CD4-positive, alpha-beta memory T cell (primary cell): Measurements from ENCODE around the gene SWAP70. TPM values are rescaled to one million over a fixed set of nuclear protein-coding genes. Genes with fewer than 3 reads are reported as not detected.

Source experiments
- CTCF ChIA-PET: fragments of 350-600 bp; sonication (Branson Sonifier 250); formaldehyde crosslinking; loops from one replicate; lab custom pipeline; 2021; ENCODE audit warnings: inconsistent platforms; ENCODE audit not compliant: partially characterized antibody; lab: Charles Lee
- POLR2A ChIA-PET: fragments of 350-600 bp; sonication (Branson Sonifier 250); formaldehyde crosslinking; loops from one replicate; lab custom pipeline; 2021; ENCODE audit not compliant: partially characterized antibody; lab: Charles Lee
- DNase-seq, 5 donors: peaks; one replicate each; pipeline versions ENCODE4 v3.0.0 to v3.0.0-alpha.2; 2020 to 2022; ENCODE audit warnings: mixed read lengths in 1 of 5
- H3K27ac ChIP-seq: one replicate; pipeline ENCODE4 v1.7.0; 2013; ENCODE audit warnings: low read depth, low read length
- H3K27me3 ChIP-seq: 2 replicates; pipeline ENCODE4 v1.7.0; 2013; ENCODE audit warnings: mild to moderate bottlenecking, low read length, moderate library complexity; ENCODE audit not compliant: insufficient read depth
- H3K36me3 ChIP-seq: 2 replicates; pipeline ENCODE4 v1.7.0; 2013; ENCODE audit warnings: mild to moderate bottlenecking, low read length, moderate library complexity; ENCODE audit not compliant: insufficient read depth
- H3K4me1 ChIP-seq: 2 replicates; pipeline ENCODE4 v1.7.0; 2013; ENCODE audit warnings: mild to moderate bottlenecking, low read length, moderate library complexity; ENCODE audit not compliant: insufficient read depth
- H3K4me3 ChIP-seq, 2 donors: one replicate each; pipeline ENCODE4 v1.7.0; 2013; ENCODE audit warnings: low read length in 2 of 2, mild to moderate bottlenecking in 1 of 2
- H3K9me3 ChIP-seq, 2 donors: one replicate each; pipeline ENCODE4 v1.7.0; 2013; ENCODE audit warnings: low read length in 2 of 2, control low read depth in 1 of 2; ENCODE audit not compliant: control insufficient read depth in 1 of 2
- H3K27ac Mint-ChIP-seq, 7 donors: one replicate each; pipeline ENCODE4 v1.8.0; 2020 to 2021; ENCODE audit warnings: mixed read lengths in 7 of 7, mild to moderate bottlenecking in 6 of 7, inconsistent platforms in 3 of 7, moderate library complexity in 3 of 7
- H3K27me3 Mint-ChIP-seq, 2 donors: one replicate each; pipeline ENCODE4 v1.8.0; 2020 to 2021; ENCODE audit warnings: mixed read lengths in 2 of 2
- H3K36me3 Mint-ChIP-seq, 2 donors: one replicate each; pipeline ENCODE4 v1.8.0; 2020 to 2021; ENCODE audit warnings: mixed read lengths in 2 of 2, inconsistent platforms in 1 of 2, mild to moderate bottlenecking in 1 of 2
- H3K4me1 Mint-ChIP-seq, 4 donors: one replicate each; pipeline ENCODE4 v1.8.0; 2020 to 2021; ENCODE audit warnings: mixed read lengths in 4 of 4, mild to moderate bottlenecking in 1 of 4
- H3K4me3 Mint-ChIP-seq, 8 donors: one replicate each; pipeline ENCODE4 v1.8.0; 2020 to 2021; ENCODE audit warnings: mixed read lengths in 8 of 8, mild to moderate bottlenecking in 7 of 8, moderate library complexity in 6 of 8, inconsistent platforms in 3 of 8
- H3K9me3 Mint-ChIP-seq, 8 donors: one replicate each; pipeline ENCODE4 v1.8.0; 2020 to 2021; ENCODE audit warnings: mixed read lengths in 8 of 8, mild to moderate bottlenecking in 5 of 8, inconsistent platforms in 3 of 8, moderate library complexity in 1 of 8
- intact Hi-C: fragments of 100-400 bp; cut with micrococcal nuclease; formaldehyde crosslinking; loops from one replicate; pipeline ENCODE4 v1.15.1; 2023
- polyA plus RNA-seq, 2 donors: library from polyadenylated mRNA; unstranded; fragments of 300-500 nt; fragmentation: Illumina TruSeq; gene quantifications; one replicate each; pipeline ENCODE4 v1.2.3, GENCODE V29; 2021
- total RNA-seq, 2 experiments: library from RNA; stranded (reverse); gene quantifications; one replicate each; pipeline ENCODE4 v1.2.3, GENCODE V29; 2021

Gene SWAP70
- total RNA-seq (1 to 10 TPM; 4.7 to 5.2 TPM), polyA plus RNA-seq (1 to 10 TPM; 2.2 to 6.6 TPM)

DNA sequence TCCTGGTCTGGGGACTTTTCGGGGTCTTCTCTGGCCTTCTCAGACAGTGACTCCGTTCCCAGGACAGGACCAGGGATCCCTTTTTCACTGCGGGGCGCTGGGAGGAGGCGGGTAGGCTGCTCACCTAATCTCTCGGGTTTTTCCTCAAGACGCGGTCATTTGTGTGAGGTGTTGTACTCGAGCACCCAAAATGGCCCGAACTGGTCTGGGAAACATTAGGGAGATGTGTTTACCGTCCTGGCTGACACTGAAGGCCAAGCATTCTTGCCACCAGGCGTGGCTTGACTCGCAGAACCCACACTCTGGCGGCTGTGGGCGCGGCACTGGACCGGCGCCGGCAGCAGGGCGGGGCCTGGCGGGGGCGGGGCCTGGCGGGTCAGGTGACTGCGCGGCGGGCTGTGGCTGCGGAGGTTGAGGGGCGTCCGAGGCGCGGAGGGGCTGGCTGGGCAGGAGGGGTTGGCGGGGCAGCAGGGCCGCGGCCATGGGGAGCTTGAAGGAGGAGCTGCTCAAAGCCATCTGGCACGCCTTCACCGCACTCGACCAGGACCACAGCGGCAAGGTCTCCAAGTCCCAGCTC is at the start of gene SWAP70:
Gene SWAP70, plus strand, starts transcription at position 379 of the 577 bp plus-strand sequence. Its CDS starts 103 bp downstream, at position 482.
- ChIA-PET POLR2A (no interaction called here), CTCF (interaction anchor here (1.2 to 1.6 kb wide), 2 partner anchors 128 to 157 kb away, joined by 3 read pairs; no protein-coding TSS in a partner anchor)
- intact Hi-C loops: loop anchor here (1.0 kb wide), 1 partner anchor 49 kb away; no protein-coding TSS in a partner anchor
- Mint-ChIP-seq H3K36me3 (peaks cover 0 to 6% of the 10 kb centered on the region in 2 donors), H3K4me1 (peaks cover 8 to 22% (median 13%) of the 10 kb centered on the region in 4 donors), H3K27ac (peak within 1 kb of the TSS; percentile 5 to 85 (median 65)), H3K27me3 (peaks cover 24% of the 10 kb centered on the region in 2 donors), H3K9me3 (peaks cover 0 to 20% (median 11%) of the 10 kb centered on the region in 8 donors), H3K4me3 (peak within 1 kb of the TSS; percentile 88 to 93 (median 90))
- no peaks in the 10 kb centered on the region for H3K36me3 ChIP-seq
- peaks cover 12% of the 10 kb centered on the region for H3K4me1 ChIP-seq
- no peaks in the 10 kb centered on the region for H3K27me3 ChIP-seq
- peak; percentile 56 to 71 (median 60) for DNase-seq
- peak within 1 kb of the TSS; percentile 25 for H3K27ac ChIP-seq
- H3K9me3 ChIP-seq: no peaks in the 10 kb centered on the region
- H3K4me3 ChIP-seq: peak within 1 kb of the TSS; percentile 72 to 87

DNA sequence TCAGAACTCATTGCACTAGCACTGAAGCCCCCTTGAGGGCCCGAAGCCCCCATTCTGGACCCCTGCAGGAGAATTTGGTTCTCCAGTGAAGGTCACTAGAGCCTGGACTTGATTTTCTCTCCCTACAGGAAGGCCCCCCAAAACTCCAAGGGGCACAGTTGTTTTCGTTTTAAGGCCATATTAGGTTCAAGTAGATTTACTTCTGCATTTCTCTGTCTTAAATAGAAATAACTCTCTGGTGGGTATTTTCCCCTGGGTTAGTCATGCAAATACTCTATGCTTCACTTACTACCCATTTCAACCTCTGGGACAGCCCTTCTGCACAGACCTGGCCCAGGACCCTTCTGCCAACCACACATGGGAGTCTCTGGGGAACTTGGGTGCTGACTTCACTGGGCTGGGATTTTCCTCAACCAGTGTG is 48.8 kb upstream of the SWAP70 start:
- DNase-seq: no peak
- Mint-ChIP-seq H3K27ac (peak overlapping the region in 5 of 7 donors; percentile 82 to 97 (median 94)), H3K36me3 (peaks cover 0 to 1% of the 10 kb centered on the region in 2 donors), H3K9me3 (no peaks in the 10 kb centered on the region), H3K4me3 (peak overlapping the region; percentile 86 to 99 (median 96)), H3K27me3 (no peaks in the 10 kb centered on the region), H3K4me1 (peaks cover 12 to 20% (median 14%) of the 10 kb centered on the region in 4 donors)
- Histone ChIP-seq H3K4me1 (peaks cover 16% of the 10 kb centered on the region), H3K27ac (peak overlapping the region; percentile 88), H3K9me3 (no peaks in the 10 kb centered on the region), H3K36me3 (no peaks in the 10 kb centered on the region), H3K4me3 (no peak overlapping the region), H3K27me3 (no peaks in the 10 kb centered on the region)
- POLR2A ChIA-PET: no interaction called here
- CTCF ChIA-PET: no interaction called here
- intact Hi-C loops: no loop called here

DNA sequence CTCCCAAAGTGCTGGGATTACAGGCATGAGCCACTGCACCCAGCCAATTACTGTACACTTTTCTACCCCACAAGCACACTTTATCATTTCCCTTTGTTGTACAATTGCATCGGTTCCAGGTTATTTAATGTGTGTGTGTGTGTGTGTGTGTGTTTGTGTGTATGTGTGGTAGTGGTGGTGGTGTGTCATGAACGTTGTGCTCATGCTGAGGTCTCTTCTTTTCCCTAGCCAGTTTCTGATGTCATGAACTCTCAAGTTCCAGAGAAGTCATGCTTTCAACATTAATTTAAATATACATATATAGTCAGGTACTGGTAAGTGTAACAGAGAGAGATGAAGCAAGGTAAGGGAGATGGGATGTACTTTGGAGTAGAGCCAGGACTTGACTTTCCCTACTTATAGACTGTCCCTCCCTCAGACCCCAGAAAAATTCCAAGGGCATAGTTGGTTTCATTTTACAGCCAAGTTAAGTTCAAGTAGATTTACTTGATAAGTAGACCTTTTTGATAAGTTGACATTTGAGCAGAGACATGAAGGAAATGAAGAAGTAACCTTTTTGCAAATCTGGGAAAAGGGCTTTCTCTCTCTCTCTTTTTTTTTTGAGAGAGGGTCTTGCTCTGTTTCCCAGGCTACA is 47.7 kb upstream of the SWAP70 start:
- H3K27ac Mint-ChIP-seq: peak overlapping the region in 3 of 7 donors; percentile 6 to 32 (median 22)
- H3K36me3 Mint-ChIP-seq: peaks cover 0 to 1% of the 10 kb centered on the region in 2 donors
- no peaks in the 10 kb centered on the region for H3K27me3 Mint-ChIP-seq
- ChIA-PET CTCF (no interaction called here), POLR2A (no interaction called here)
- Histone ChIP-seq H3K36me3 (no peaks in the 10 kb centered on the region), H3K4me1 (peaks cover 16% of the 10 kb centered on the region), H3K9me3 (no peaks in the 10 kb centered on the region), H3K27ac (no peak overlapping the region), H3K27me3 (no peaks in the 10 kb centered on the region), H3K4me3 (no peak overlapping the region)
- intact Hi-C loops: no loop called here
- DNase-seq: no peak
- H3K9me3 Mint-ChIP-seq: no peaks in the 10 kb centered on the region
- peaks cover 10 to 20% (median 14%) of the 10 kb centered on the region in 4 donors for H3K4me1 Mint-ChIP-seq
- H3K4me3 Mint-ChIP-seq: no peak overlapping the region

DNA sequence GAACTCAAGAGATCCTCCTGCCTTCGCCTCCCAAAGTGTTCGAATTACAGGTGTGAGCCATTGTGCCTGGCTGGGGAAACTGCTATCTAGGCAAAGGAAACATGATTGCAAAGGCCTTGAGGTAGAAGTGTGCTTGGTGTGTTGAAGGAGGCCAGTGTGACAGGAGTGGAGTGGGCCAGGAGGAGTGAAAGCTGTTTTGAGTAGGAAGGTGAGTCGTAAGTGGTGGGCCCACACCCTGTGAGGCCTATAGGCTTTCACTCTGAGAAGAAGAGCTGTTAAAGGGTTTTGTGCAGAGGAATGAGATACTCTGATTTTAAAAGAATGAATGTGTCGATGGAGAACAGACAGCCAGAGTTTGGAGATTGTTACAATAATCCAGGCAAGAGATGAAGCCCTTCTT is 47.0 kb upstream of the SWAP70 start:
- CTCF ChIA-PET: no interaction called here
- intact Hi-C loops: no loop called here
- H3K9me3 Mint-ChIP-seq: no peaks in the 10 kb centered on the region

GRCh38 chr11:9617940-9618339 is 45.9 kb upstream of the SWAP70 start:
- intact Hi-C loops: no loop called here
- no peaks in the 10 kb centered on the region for H3K27me3 Mint-ChIP-seq
- Histone ChIP-seq H3K36me3 (no peaks in the 10 kb centered on the region), H3K27ac (no peak overlapping the region), H3K4me1 (peaks cover 11% of the 10 kb centered on the region), H3K27me3 (no peaks in the 10 kb centered on the region), H3K4me3 (no peak overlapping the region), H3K9me3 (no peaks in the 10 kb centered on the region)
- DNase-seq: no peak
- no peak overlapping the region for H3K27ac Mint-ChIP-seq
- H3K4me3 Mint-ChIP-seq: no peak overlapping the region
- H3K9me3 Mint-ChIP-seq: no peaks in the 10 kb centered on the region
- ChIA-PET CTCF (interaction anchor here (0.7 to 3.2 kb wide), 2 partner anchors 83 to 300 kb away, joined by 4 to 18 read pairs; no protein-coding TSS in a partner anchor), POLR2A (no interaction called here)
- H3K4me1 Mint-ChIP-seq: peaks cover 9 to 18% (median 13%) of the 10 kb centered on the region in 4 donors
- peaks cover 0 to 1% of the 10 kb centered on the region in 2 donors for H3K36me3 Mint-ChIP-seq

More for the DNA sequence above, 47.0 kb upstream of the SWAP70 start:
- Mint-ChIP-seq H3K4me3 (no peak overlapping the region), H3K27ac (no peak overlapping the region), H3K27me3 (no peaks in the 10 kb centered on the region), H3K4me1 (peaks cover 9 to 20% (median 14%) of the 10 kb centered on the region in 4 donors), H3K36me3 (peaks cover 0 to 1% of the 10 kb centered on the region in 2 donors)
- H3K4me1 ChIP-seq: peaks cover 16% of the 10 kb centered on the region
- H3K4me3 ChIP-seq: no peak overlapping the region
- POLR2A ChIA-PET: no interaction called here
- DNase-seq: no peak
- no peaks in the 10 kb centered on the region for H3K9me3 ChIP-seq
- H3K27me3 ChIP-seq: no peaks in the 10 kb centered on the region
- no peak overlapping the region for H3K27ac ChIP-seq
- no peaks in the 10 kb centered on the region for H3K36me3 ChIP-seq

DNA sequence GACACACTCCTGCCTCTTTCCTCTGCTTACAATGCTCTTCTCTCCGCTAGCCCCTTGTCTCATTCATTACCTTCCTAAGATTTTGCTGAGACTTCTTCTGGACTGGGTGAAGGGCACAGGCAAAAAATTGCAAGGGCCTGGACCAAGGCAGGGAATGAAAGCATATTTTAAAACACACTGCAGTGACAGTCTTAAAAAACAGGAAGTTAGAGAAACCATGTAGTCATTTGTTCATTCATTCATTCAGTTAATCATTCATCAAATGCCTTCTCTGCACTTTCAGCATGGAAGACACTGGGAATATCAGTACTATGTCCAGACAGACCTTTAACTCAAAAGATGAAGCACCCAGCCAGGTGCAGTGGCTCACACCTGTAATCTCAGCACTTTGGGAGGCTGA is 44.9 kb upstream of the SWAP70 start:
- H3K36me3 ChIP-seq: no peaks in the 10 kb centered on the region
- H3K4me3 ChIP-seq: no peak overlapping the region
- Mint-ChIP-seq H3K9me3 (peaks cover 0 to under 1% (median 0%) of the 10 kb centered on the region in 8 donors), H3K27ac (no peak overlapping the region), H3K36me3 (no peaks in the 10 kb centered on the region), H3K4me1 (peaks cover 4 to 8% (median 6%) of the 10 kb centered on the region in 4 donors), H3K4me3 (no peak overlapping the region), H3K27me3 (no peaks in the 10 kb centered on the region)
- ChIA-PET CTCF (interaction anchor here (3.2 kb wide), 1 partner anchor 84 kb away, joined by 18 read pairs; no protein-coding TSS in a partner anchor), POLR2A (no interaction called here)
- no peaks in the 10 kb centered on the region for H3K27me3 ChIP-seq
- no peaks in the 10 kb centered on the region for H3K9me3 ChIP-seq
- no peak overlapping the region for H3K27ac ChIP-seq
- peaks cover 10% of the 10 kb centered on the region for H3K4me1 ChIP-seq
- no peak for DNase-seq
- intact Hi-C loops: no loop called here

GRCh38 chr11:9619971-9620370 is 43.9 kb upstream of the SWAP70 start:
- POLR2A ChIA-PET: no interaction called here
- Mint-ChIP-seq H3K27ac (no peak overlapping the region), H3K27me3 (no peaks in the 10 kb centered on the region), H3K36me3 (no peaks in the 10 kb centered on the region), H3K4me3 (no peak overlapping the region), H3K9me3 (peaks cover 0 to 2% (median 0%) of the 10 kb centered on the region in 8 donors), H3K4me1 (peaks cover 0 to 1% (median 0%) of the 10 kb centered on the region in 4 donors)
- Histone ChIP-seq H3K27ac (no peak overlapping the region), H3K36me3 (no peaks in the 10 kb centered on the region), H3K4me3 (no peak overlapping the region), H3K9me3 (no peaks in the 10 kb centered on the region), H3K27me3 (no peaks in the 10 kb centered on the region), H3K4me1 (peaks cover 1% of the 10 kb centered on the region)
- DNase-seq: no peak
- CTCF ChIA-PET: interaction anchor here (3.2 kb wide), 1 partner anchor 85 kb away, joined by 18 read pairs; no protein-coding TSS in a partner anchor
- intact Hi-C loops: no loop called here
